SK-N-SH (cell line): Measurements from ENCODE around the gene BNC2.
A peak's percentile ranks its signal among the peaks of the same experiment; 100 is the strongest.

ENCODE experiments used
- CHD2 ChIP-seq: fragments of 150-350 bp; IDR thresholded peaks from 2 replicates; pipeline ENCODE4 v1.6.1; 2018; ENCODE audit warnings: low read length; ENCODE audit not compliant: partially characterized antibody
- CTCF ChIP-seq: fragments of 200-600 bp; sonication (generic); IDR thresholded peaks from 2 replicates; pipeline ENCODE4 v1.6.1; 2017; ENCODE audit warnings: antibody characterized with exemption, mild to moderate bottlenecking, moderate library complexity
- EP300 ChIP-seq, 2 experiments: IDR thresholded peaks; 2 replicates each; pipeline versions ENCODE4 v1.4.0 to v1.6.1; 2012; ENCODE audit warnings: borderline replicate concordance in 1 of 2, low read depth in 1 of 2, low read length in 1 of 2
- EZH2phosphoT487 ChIP-seq: fragments of 200-600 bp; sonication (generic); IDR thresholded peaks from 2 replicates; pipeline ENCODE4 v1.6.1; 2017; ENCODE audit warnings: low read depth, mixed run types, mild to moderate bottlenecking, antibody characterized with exemption, moderate library complexity, borderline replicate concordance
- FOXM1 ChIP-seq: IDR thresholded peaks from 2 replicates; pipeline ENCODE4 v1.4.0; 2012; ENCODE audit warnings: low read depth, mild to moderate bottlenecking
- MAX ChIP-seq: IDR thresholded peaks from 2 replicates; pipeline ENCODE4 v1.4.0; 2012; ENCODE audit warnings: low read depth
- RFX5 ChIP-seq: IDR thresholded peaks from 2 replicates; pipeline ENCODE4 v1.6.1; 2012; ENCODE audit warnings: mild to moderate bottlenecking, improper control_type of control experiment, low read length
- SIN3A ChIP-seq: IDR thresholded peaks from 2 replicates; pipeline ENCODE4 v1.6.1; 2012; ENCODE audit warnings: low read depth, mild to moderate bottlenecking, low read length, moderate library complexity, borderline replicate concordance
- TAF1 ChIP-seq: IDR thresholded peaks from 2 replicates; pipeline ENCODE4 v1.6.1; 2012; ENCODE audit warnings: low read depth, mild to moderate bottlenecking, low read length, moderate library complexity, borderline replicate concordance

DNA sequence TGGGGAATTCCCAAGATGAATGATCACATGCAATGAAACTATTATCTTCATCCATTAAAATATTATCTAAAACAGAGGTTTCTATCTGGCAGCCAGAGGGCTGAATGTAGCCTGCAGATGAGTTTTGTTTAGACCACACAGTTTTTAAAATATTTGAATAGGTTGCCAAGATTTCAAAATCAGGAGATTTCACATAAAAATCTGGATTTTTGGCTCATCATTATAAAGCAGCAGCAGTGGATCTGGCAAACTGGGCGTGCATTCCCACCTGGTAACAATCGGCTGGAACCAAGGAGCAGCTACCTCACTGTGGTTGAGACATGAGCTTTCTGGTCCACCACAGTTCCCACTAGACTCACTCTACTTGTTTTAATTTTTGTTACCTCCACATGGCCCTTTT, 155.1 kb downstream of the BNC2 start:
- no peak for TF ChIP-seq CTCF
- no peak for TF ChIP-seq CHD2
- no peak for TF ChIP-seq EZH2phosphoT487
- TF ChIP-seq TAF1 = no peak
- TF ChIP-seq SIN3A = no peak
- TF ChIP-seq MAX = no peak
- TF ChIP-seq EP300 (IDR thresholded peaks at IDR 0.05; ENCODE audit: borderline replicate concordance in 1 of 2, low read depth in 1 of 2, low read length in 1 of 2) = peak in 1 of 2 experiments; percentile 31; a peak in 1 of 4 replicates
- no peak for TF ChIP-seq FOXM1
- TF ChIP-seq RFX5 = no peak
